ENCODE results near the gene ROPN1L.

DNA sequence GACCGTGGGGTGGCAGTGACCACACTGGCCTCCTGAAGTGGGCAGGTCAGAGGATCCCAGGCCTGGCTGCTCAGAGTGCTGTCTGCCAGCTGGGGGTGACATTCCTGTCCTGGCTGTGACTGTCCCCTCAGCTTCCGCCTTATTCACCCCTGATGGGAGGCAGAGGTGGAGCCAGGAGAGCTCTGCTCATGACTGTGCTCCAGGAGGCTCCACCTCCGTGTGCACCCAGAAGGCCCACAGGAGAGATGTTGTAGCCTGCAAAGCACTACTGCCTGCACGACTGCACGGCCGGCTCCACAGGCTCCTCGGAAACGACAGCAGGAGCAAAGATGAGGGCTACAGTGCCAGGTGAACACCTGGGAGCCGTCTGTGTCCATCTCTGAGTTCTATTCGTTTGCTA lies 60.9 kb downstream of the ROPN1L start:
- TF ChIP-seq, protein P1, sequence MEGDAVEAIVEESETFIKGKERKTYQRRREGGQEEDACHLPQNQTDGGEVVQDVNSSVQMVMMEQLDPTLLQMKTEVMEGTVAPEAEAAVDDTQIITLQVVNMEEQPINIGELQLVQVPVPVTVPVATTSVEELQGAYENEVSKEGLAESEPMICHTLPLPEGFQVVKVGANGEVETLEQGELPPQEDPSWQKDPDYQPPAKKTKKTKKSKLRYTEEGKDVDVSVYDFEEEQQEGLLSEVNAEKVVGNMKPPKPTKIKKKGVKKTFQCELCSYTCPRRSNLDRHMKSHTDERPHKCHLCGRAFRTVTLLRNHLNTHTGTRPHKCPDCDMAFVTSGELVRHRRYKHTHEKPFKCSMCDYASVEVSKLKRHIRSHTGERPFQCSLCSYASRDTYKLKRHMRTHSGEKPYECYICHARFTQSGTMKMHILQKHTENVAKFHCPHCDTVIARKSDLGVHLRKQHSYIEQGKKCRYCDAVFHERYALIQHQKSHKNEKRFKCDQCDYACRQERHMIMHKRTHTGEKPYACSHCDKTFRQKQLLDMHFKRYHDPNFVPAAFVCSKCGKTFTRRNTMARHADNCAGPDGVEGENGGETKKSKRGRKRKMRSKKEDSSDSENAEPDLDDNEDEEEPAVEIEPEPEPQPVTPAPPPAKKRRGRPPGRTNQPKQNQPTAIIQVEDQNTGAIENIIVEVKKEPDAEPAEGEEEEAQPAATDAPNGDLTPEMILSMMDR (IDR thresholded peaks at IDR 0.05; ENCODE audit: poor library complexity) = no peak
- no peak for TF ChIP-seq EZH2 (IDR thresholded peaks at IDR 0.05; ENCODE audit: borderline replicate concordance)

All from hepatocyte (in vitro differentiated cells).